Adrenal gland (tissue), 12 donors: ENCODE measurements around the gene HFM1. TPM values are rescaled to one million over a fixed set of nuclear protein-coding genes. Genes with fewer than 3 reads are reported as not detected.

Experiments
- DNase-seq, 7 donors: peaks; one replicate each; pipeline ENCODE4 v3.0.0-alpha.2; 2019 to 2020
- H3K27ac ChIP-seq, 5 donors: fragments of 200-600 bp; sonication (generic) in 4 of 5; 1 replicate in 3 of 5; 2 replicates in 2 of 5; pipeline versions ENCODE4 v1.5.1 to v1.8.0; 2016 to 2020; ENCODE audit warnings: mild to moderate bottlenecking in 1 of 5
- H3K27me3 ChIP-seq: fragments of 200-600 bp; 2 replicates; pipeline ENCODE4 v1.8.0; 2021
- H3K36me3 ChIP-seq, 2 donors: fragments of 200-600 bp; replicated peaks in 1 of 2; 1 replicate in 1 of 2; 2 replicates in 1 of 2; pipeline versions ENCODE4 v1.5.1 to v1.8.0; 2018 to 2022
- H3K4me1 ChIP-seq, 2 donors: fragments of 200-600 bp; replicated peaks in 1 of 2; 1 replicate in 1 of 2; 2 replicates in 1 of 2; pipeline versions ENCODE4 v1.5.1 to v1.8.0; 2018 to 2021
- H3K4me3 ChIP-seq, 4 donors: fragments of 200-600 bp; sonication (generic) in 3 of 4; one replicate each; pipeline ENCODE4 v1.5.1; 2016 to 2018
- H3K9me3 ChIP-seq, 3 donors: fragments of 200-600 bp; sonication (generic) in 1 of 3; replicated peaks in 1 of 3; 1 replicate in 2 of 3; 2 replicates in 1 of 3; pipeline versions ENCODE4 v1.5.1 to v1.8.0; 2016 to 2021
- POLR2A ChIP-seq, 2 donors: fragments of 450-650 bp; IDR thresholded peaks; one replicate each; pipeline ENCODE4 v1.6.1; 2017; ENCODE audit warnings: antibody characterized with exemption in 2 of 2, mild to moderate bottlenecking in 2 of 2, moderate library complexity in 1 of 2
- WGBS, 4 donors: extraction: QIAGEN DNeasy Blood & Tissue Kit in 2 of 4; methylation state at CpG; one replicate each; pipeline versions ENCODE4 v1.1.5 to v1.1.7; 2013 to 2017; 5-methylcytosine and 5-hydroxymethylcytosine counted together
- intact Hi-C, 2 donors: fragments of 100-400 bp; cut with DNase I; formaldehyde crosslinking; loops; one replicate each; pipeline versions ENCODE4 v1.14.1 to v1.15.0; 2022 to 2023
- polyA plus RNA-seq, 3 donors: library from polyadenylated mRNA; stranded (reverse); fragments of 200-250 nt in 2 of 3; fragments of 350-450 nt in 1 of 3; fragmentation: Illumina TruSeq in 1 of 3; extraction: RNeasy Lipid Tissue Mini Kit (QIAGEN cat#74804) in 1 of 3; gene quantifications; one replicate each; pipeline ENCODE4 v1.2.3, GENCODE V29; 2013 to 2014
- total RNA-seq, 9 donors: library from RNA; depleted of rRNA in 4 of 9; stranded (reverse); fragments of >200 nt in 4 of 9; fragments of 120-200 nt in 1 of 9; fragmentation: NEBNext Ultra II Directional in 1 of 9; extraction: Animal tissue kit (Norgen Biotek cat#: 25700) in 1 of 9; gene quantifications; one replicate each; pipeline versions ENCODE4 v1.1.0 to v1.2.4, GENCODE V29; 2013 to 2023
- TF ChIP-seq, protein P1 (sequence below), 6 experiments: fragments of 450-650 bp in 4 of 6; fragments of 200-600 bp in 2 of 6; sonication (generic) in 1 of 6; IDR thresholded peaks; 1 replicate in 5 of 6; 2 replicates in 1 of 6; pipeline versions ENCODE4 v1.5.1 to v1.8.0; 2016 to 2021; ENCODE audit warnings: antibody characterized with exemption in 6 of 6, mild to moderate bottlenecking in 2 of 6, moderate library complexity in 1 of 6
- donor health status: healthy with polysubstance abuse.
- donor health status: Bipolar disorder and iron deficiency.
- donor health status: DM: yes; HTN: yes; CAD: no.
- donor health status: DM: no; HTN: no; CAD: no.
- donor health status: DM: no; HTN: no; CAD: no.
- donor health status: DM: yes; HTN: yes; CAD: no.

The HFM1 gene
- total and polyA plus RNA-seq, 12 donors = 0.17 to 8.6 (median 1.0) TPM; not detected in 1

- no peak for DNase-seq
- no peak overlapping the region for H3K4me3 ChIP-seq
- H3K27ac ChIP-seq = no peak overlapping the region
- no peaks in the 10 kb centered on the region for H3K36me3 ChIP-seq
- no peaks in the 10 kb centered on the region for H3K27me3 ChIP-seq
- WGBS, 4 donors = 81 to 90% (median 87%) methylated on average over 1 of the region's 1 CpG
- no peak for TF ChIP-seq POLR2A (IDR thresholded peaks at IDR 0.05)
- TF ChIP-seq, protein P1, sequence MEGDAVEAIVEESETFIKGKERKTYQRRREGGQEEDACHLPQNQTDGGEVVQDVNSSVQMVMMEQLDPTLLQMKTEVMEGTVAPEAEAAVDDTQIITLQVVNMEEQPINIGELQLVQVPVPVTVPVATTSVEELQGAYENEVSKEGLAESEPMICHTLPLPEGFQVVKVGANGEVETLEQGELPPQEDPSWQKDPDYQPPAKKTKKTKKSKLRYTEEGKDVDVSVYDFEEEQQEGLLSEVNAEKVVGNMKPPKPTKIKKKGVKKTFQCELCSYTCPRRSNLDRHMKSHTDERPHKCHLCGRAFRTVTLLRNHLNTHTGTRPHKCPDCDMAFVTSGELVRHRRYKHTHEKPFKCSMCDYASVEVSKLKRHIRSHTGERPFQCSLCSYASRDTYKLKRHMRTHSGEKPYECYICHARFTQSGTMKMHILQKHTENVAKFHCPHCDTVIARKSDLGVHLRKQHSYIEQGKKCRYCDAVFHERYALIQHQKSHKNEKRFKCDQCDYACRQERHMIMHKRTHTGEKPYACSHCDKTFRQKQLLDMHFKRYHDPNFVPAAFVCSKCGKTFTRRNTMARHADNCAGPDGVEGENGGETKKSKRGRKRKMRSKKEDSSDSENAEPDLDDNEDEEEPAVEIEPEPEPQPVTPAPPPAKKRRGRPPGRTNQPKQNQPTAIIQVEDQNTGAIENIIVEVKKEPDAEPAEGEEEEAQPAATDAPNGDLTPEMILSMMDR (IDR thresholded peaks at IDR 0.05) = no peak
- H3K4me1 ChIP-seq = no peaks in the 10 kb centered on the region
- intact Hi-C loops = no loop called here
- no peaks in the 10 kb centered on the region for H3K9me3 ChIP-seq
Measured at GRCh38 chr1:91273875-91274274, 130.8 kb downstream of the HFM1 start.

- H3K4me3 ChIP-seq = no peak overlapping the region
- DNase-seq = no peak
- no peaks in the 10 kb centered on the region for H3K27me3 ChIP-seq
- no peaks in the 10 kb centered on the region for H3K36me3 ChIP-seq
- TF ChIP-seq, protein P1 (IDR thresholded peaks at IDR 0.05) = no peak
- no peak for TF ChIP-seq POLR2A (IDR thresholded peaks at IDR 0.05)
- intact Hi-C loops = no loop called here
- WGBS, 4 donors = 67 to 79% (median 75%) methylated on average over 2 of the region's 2 CpGs
- no peak overlapping the region for H3K27ac ChIP-seq
- H3K9me3 ChIP-seq = no peaks in the 10 kb centered on the region
- H3K4me1 ChIP-seq = no peaks in the 10 kb centered on the region
Measured at GRCh38 chr1:91261655-91262054, 143.0 kb downstream of the HFM1 start.

DNA sequence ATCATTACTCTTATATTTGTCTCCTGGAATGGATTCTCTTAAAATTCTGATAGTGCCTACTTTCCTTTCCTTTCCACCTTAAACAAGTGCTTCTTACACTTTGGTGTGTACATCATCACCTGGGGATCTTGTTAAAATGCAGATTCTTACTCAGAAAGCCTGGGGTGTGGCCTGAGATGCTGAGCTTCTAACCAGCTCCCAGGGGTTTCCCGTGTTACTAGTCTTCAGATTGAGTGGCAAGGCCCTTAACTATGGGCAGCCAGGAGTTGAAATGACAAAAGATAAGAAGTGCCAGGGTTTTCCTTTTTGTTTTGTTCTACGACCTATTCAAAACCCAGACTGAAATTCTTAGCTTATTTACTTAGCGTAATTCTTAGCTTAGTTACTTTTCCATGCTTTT, 159.2 kb downstream of the HFM1 start:
- H3K27me3 ChIP-seq = no peaks in the 10 kb centered on the region
- H3K36me3 ChIP-seq = no peaks in the 10 kb centered on the region
- intact Hi-C loops = no loop called here
- WGBS, 4 donors = 41 to 70% (median 59%) methylated on average over 3 of the region's 3 CpGs
- TF ChIP-seq, protein P1 (IDR thresholded peaks at IDR 0.05) = no peak
- TF ChIP-seq POLR2A (IDR thresholded peaks at IDR 0.05) = no peak
- H3K27ac ChIP-seq = no peak overlapping the region
- H3K9me3 ChIP-seq = no peaks in the 10 kb centered on the region
- DNase-seq = no peak
- no peak overlapping the region for H3K4me3 ChIP-seq
- H3K4me1 ChIP-seq = no peaks in the 10 kb centered on the region

DNA sequence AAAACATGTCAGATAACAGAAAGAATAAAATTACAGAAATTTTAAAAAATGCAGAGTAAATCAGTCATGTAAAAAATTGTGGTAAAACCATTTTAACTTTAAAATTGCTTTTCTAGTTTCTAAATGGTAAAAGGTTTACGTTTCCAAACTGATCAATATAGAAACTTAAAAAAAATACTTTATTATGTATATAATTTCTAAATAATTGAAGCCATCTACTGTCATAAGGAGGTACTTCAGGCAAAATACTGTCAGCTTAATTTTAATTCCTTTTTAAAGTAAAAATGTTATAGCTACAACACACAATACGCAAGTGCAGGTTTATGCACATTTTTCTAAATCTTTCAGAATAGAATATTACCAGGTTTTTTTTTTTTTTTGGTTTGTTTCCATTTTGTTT, 159.9 kb downstream of the HFM1 start:
- Histone ChIP-seq H3K27ac (no peak overlapping the region), H3K9me3 (no peaks in the 10 kb centered on the region), H3K36me3 (no peaks in the 10 kb centered on the region), H3K27me3 (no peaks in the 10 kb centered on the region), H3K4me1 (no peaks in the 10 kb centered on the region), H3K4me3 (no peak overlapping the region)
- TF ChIP-seq POLR2A (IDR thresholded peaks at IDR 0.05) = no peak
- TF ChIP-seq, protein P1 (IDR thresholded peaks at IDR 0.05) = peak in 1 of 6 experiments; percentile 8
- intact Hi-C loops = no loop called here
- WGBS, 4 donors = 69 to 77% (median 72%) methylated on average over 2 of the region's 2 CpGs
- no peak for DNase-seq
